ENCODE measurements around the gene TSC22D2.

The TSC22D2 gene
- total RNA-seq: 27.0 to 78.1 (median 40.7) reads per million in 18 experiments

- DNase-seq: peak; percentile 97 to 98
Measured at GRCh38 chr3:150408221-150409124, at the start of gene TSC22D2. TSS of gene TSC22D2 (plus strand) at chr3:150408298. CDS start at chr3:150409351, 1,053 bp downstream.

- no peak for DNase-seq
Measured at GRCh38 chr3:150359381-150359780, 48.7 kb upstream of the TSC22D2 start.

- DNase-seq: no peak
Measured at GRCh38 chr3:150360966-150361365, 47.1 kb upstream of the TSC22D2 start.

GRCh38 chr3:150362515-150363302, 45.4 kb upstream of the TSC22D2 start:
- DNase-seq: no peak

- no peak for DNase-seq
Measured at GRCh38 chr3:150363420-150363819, 44.7 kb upstream of the TSC22D2 start.

- peak in 1 of 2 donors; percentile 18 for DNase-seq
Measured at GRCh38 chr3:150365132-150365604, 42.9 kb upstream of the TSC22D2 start.

GRCh38 chr3:150367757-150368156, 40.3 kb upstream of the TSC22D2 start:
- DNase-seq: no peak

GRCh38 chr3:150370122-150370602, 37.9 kb upstream of the TSC22D2 start:
- DNase-seq: no peak

- DNase-seq: no peak
Measured at GRCh38 chr3:150370999-150371398, 37.1 kb upstream of the TSC22D2 start.

- DNase-seq: no peak
Measured at GRCh38 chr3:150371741-150372254, 36.3 kb upstream of the TSC22D2 start.

- no peak for DNase-seq
Measured at GRCh38 chr3:150372320-150372719, 35.8 kb upstream of the TSC22D2 start.

- DNase-seq: no peak
Measured at GRCh38 chr3:150372722-150373121, 35.4 kb upstream of the TSC22D2 start.

GRCh38 chr3:150373234-150373875, 34.7 kb upstream of the TSC22D2 start:
- no peak for DNase-seq

GRCh38 chr3:150374975-150375374, 33.1 kb upstream of the TSC22D2 start:
- DNase-seq: no peak

- peak; percentile 9 to 14 for DNase-seq
Measured at GRCh38 chr3:150376001-150376848, 31.9 kb upstream of the TSC22D2 start.

- no peak for DNase-seq
Measured at GRCh38 chr3:150377601-150378300, 30.3 kb upstream of the TSC22D2 start.

GRCh38 chr3:150378301-150378748, 29.8 kb upstream of the TSC22D2 start:
- no peak for DNase-seq

GRCh38 chr3:150379469-150379868, 28.6 kb upstream of the TSC22D2 start:
- no peak for DNase-seq

GRCh38 chr3:150384296-150385212, 23.5 kb upstream of the TSC22D2 start:
- DNase-seq: peak; percentile 94 to 97

Data from inflammatory macrophage (primary cell).